CD4-positive, alpha-beta T cell treated with Interleukin-6 at 100 ng/mL for 8 hours (primary cell): Measurements from ENCODE around the gene TMEM218.

Experiments
- DNase-seq: peaks from one replicate; pipeline ENCODE4 v3.0.0-alpha.2; 2020; ENCODE audit warnings: mixed read lengths, low spot score

The TMEM218 gene

GRCh38 chr11:125111343-125112207, at the start of gene TMEM218:
Gene TMEM218, minus strand, starts transcription at chr11:125111626. Its CDS starts 9,385 bp downstream, at chr11:125102241.
- peak; percentile 97 for DNase-seq

GRCh38 chr11:125157953-125158680, 46.7 kb upstream of the TMEM218 start:
- no peak for DNase-seq

- DNase-seq, result no peak
Observed at GRCh38 chr11:125157118-125157733, 45.8 kb upstream of the TMEM218 start.

- no peak for DNase-seq
Observed at GRCh38 chr11:125156346-125157117, 45.1 kb upstream of the TMEM218 start.

GRCh38 chr11:125155767-125156166, 44.3 kb upstream of the TMEM218 start:
- no peak for DNase-seq

GRCh38 chr11:125155100-125155444, 43.6 kb upstream of the TMEM218 start:
- DNase-seq, result no peak

GRCh38 chr11:125154378-125155099, 43.1 kb upstream of the TMEM218 start:
- DNase-seq, result no peak

GRCh38 chr11:125153837-125154236, 42.4 kb upstream of the TMEM218 start:
- DNase-seq, result no peak

GRCh38 chr11:125148743-125149142, 37.3 kb upstream of the TMEM218 start:
- DNase-seq, result no peak

GRCh38 chr11:125148011-125148410, 36.6 kb upstream of the TMEM218 start:
- DNase-seq, result no peak

GRCh38 chr11:125147280-125147679, 35.9 kb upstream of the TMEM218 start:
- DNase-seq, result no peak

- DNase-seq, result no peak
Observed at GRCh38 chr11:125146232-125146631, 34.8 kb upstream of the TMEM218 start.

GRCh38 chr11:125141686-125142535, 30.5 kb upstream of the TMEM218 start:
- DNase-seq, result peak; percentile 42

- DNase-seq, result no peak
Observed at GRCh38 chr11:125141178-125141577, 29.8 kb upstream of the TMEM218 start.

GRCh38 chr11:125140233-125140632, 28.8 kb upstream of the TMEM218 start:
- DNase-seq, result no peak

GRCh38 chr11:125139778-125140177, 28.4 kb upstream of the TMEM218 start:
- no peak for DNase-seq

- no peak for DNase-seq
Observed at GRCh38 chr11:125138966-125139365, 27.5 kb upstream of the TMEM218 start.

GRCh38 chr11:125136001-125136400, 24.6 kb upstream of the TMEM218 start:
- no peak for DNase-seq

- no peak for DNase-seq
Observed at GRCh38 chr11:125132596-125132995, 21.2 kb upstream of the TMEM218 start.

GRCh38 chr11:125132071-125132470, 20.6 kb upstream of the TMEM218 start:
- DNase-seq, result no peak
